ENCODE data around the gene RAMP3.

Gene RAMP3

GRCh38 chr7:45188736-45189135 lies 31.1 kb downstream of the RAMP3 start:
- no peak for TF ChIP-seq CTCF (IDR thresholded peaks at IDR 0.05; ENCODE audit: extremely low read depth, insufficient read depth, missing control alignments)
- no peak for DNase-seq (ENCODE audit: low spot score)
- in situ Hi-C loops (cut with MboI; ENCODE audit: low pct_unique_long_range_greater_than_20kb, low sequenced_read_pairs, unreplicated experiment) = no loop called here

GRCh38 chr7:45189151-45189970 lies 31.8 kb downstream of the RAMP3 start:
- no peak for TF ChIP-seq CTCF (IDR thresholded peaks at IDR 0.05; ENCODE audit: extremely low read depth, insufficient read depth, missing control alignments)

GRCh38 chr7:45190406-45191165 lies 33.0 kb downstream of the RAMP3 start:
- DNase-seq (ENCODE audit: low spot score) = no peak
- TF ChIP-seq CTCF (IDR thresholded peaks at IDR 0.05; ENCODE audit: extremely low read depth, insufficient read depth, missing control alignments) = no peak
- in situ Hi-C loops (cut with MboI; ENCODE audit: low pct_unique_long_range_greater_than_20kb, low sequenced_read_pairs, unreplicated experiment) = no loop called here

More at GRCh38 chr7:45189151-45189970, 31.8 kb downstream of the RAMP3 start:
- in situ Hi-C loops (cut with MboI; ENCODE audit: low pct_unique_long_range_greater_than_20kb, low sequenced_read_pairs, unreplicated experiment) = no loop called here
- no peak for DNase-seq (ENCODE audit: low spot score)

GRCh38 chr7:45191396-45191795 lies 33.8 kb downstream of the RAMP3 start:
- TF ChIP-seq CTCF (IDR thresholded peaks at IDR 0.05; ENCODE audit: extremely low read depth, insufficient read depth, missing control alignments) = no peak
- in situ Hi-C loops (cut with MboI; ENCODE audit: low pct_unique_long_range_greater_than_20kb, low sequenced_read_pairs, unreplicated experiment) = no loop called here
- DNase-seq (ENCODE audit: low spot score) = no peak

- in situ Hi-C loops (cut with MboI; ENCODE audit: low pct_unique_long_range_greater_than_20kb, low sequenced_read_pairs, unreplicated experiment) = no loop called here
- DNase-seq (ENCODE audit: low spot score) = no peak
- TF ChIP-seq CTCF (IDR thresholded peaks at IDR 0.05; ENCODE audit: extremely low read depth, insufficient read depth, missing control alignments) = no peak
Measured at GRCh38 chr7:45192621-45193041, 35.0 kb downstream of the RAMP3 start.

GRCh38 chr7:45193828-45194227 lies 36.2 kb downstream of the RAMP3 start:
- no peak for DNase-seq (ENCODE audit: low spot score)
- TF ChIP-seq CTCF (IDR thresholded peaks at IDR 0.05; ENCODE audit: extremely low read depth, insufficient read depth, missing control alignments) = no peak
- in situ Hi-C loops (cut with MboI; ENCODE audit: low pct_unique_long_range_greater_than_20kb, low sequenced_read_pairs, unreplicated experiment) = no loop called here

Measured in GM13977 (cell line).